D721Med (cell line): ENCODE data around the gene CAB39.

Source experiments
- DNase-seq: peaks from one replicate; pipeline ENCODE4 v3.0.0; 2011; ENCODE audit warnings: low spot score; ENCODE audit not compliant: insufficient read length
- FAIRE-seq: peaks from 2 replicates; lab custom pipeline; 2011; peaks lifted over from hg19 to GRCh38; lab: Jason Lieb, UNC
- TF ChIP-seq, protein P1 (sequence below): IDR thresholded peaks from 2 replicates; pipeline ENCODE4 v1.5.1; 2012; ENCODE audit warnings: mild to moderate bottlenecking, control low read depth; ENCODE audit not compliant: insufficient read depth; ENCODE audit errors: missing control alignments

CAB39 gene

GRCh38 chr2:230798769-230799399 lies 86.2 kb downstream of the CAB39 start:
- TF ChIP-seq, protein P1, sequence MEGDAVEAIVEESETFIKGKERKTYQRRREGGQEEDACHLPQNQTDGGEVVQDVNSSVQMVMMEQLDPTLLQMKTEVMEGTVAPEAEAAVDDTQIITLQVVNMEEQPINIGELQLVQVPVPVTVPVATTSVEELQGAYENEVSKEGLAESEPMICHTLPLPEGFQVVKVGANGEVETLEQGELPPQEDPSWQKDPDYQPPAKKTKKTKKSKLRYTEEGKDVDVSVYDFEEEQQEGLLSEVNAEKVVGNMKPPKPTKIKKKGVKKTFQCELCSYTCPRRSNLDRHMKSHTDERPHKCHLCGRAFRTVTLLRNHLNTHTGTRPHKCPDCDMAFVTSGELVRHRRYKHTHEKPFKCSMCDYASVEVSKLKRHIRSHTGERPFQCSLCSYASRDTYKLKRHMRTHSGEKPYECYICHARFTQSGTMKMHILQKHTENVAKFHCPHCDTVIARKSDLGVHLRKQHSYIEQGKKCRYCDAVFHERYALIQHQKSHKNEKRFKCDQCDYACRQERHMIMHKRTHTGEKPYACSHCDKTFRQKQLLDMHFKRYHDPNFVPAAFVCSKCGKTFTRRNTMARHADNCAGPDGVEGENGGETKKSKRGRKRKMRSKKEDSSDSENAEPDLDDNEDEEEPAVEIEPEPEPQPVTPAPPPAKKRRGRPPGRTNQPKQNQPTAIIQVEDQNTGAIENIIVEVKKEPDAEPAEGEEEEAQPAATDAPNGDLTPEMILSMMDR = peak; percentile 62
- FAIRE-seq = peak; percentile 41
- no peak for DNase-seq

GRCh38 chr2:230805353-230806017 lies 92.8 kb downstream of the CAB39 start:
- DNase-seq (no peak), FAIRE-seq (no peak)
- TF ChIP-seq, protein P1 = no peak

DNA sequence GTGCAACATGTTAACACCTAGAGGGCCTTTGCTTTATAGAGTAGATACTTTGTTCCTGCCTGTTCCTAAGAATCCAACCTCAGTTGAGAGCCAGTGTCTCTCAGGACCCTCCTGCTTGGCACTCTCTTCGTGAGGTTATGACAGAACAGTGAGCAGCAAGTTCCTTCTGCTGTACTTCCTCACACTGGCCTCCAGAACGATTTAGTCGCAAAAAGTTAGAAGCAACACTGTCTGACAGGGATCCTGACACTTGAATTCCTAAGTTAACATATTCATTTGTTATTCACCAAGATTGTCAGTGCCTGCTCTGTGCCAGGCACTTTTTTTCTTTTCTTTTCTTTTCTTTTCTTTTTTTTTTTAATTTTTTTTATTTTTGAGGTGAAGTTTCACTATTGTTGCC lies 95.1 kb downstream of the CAB39 start:
- DNase-seq (no peak), FAIRE-seq (no peak)
- TF ChIP-seq, protein P1 = no peak

- FAIRE-seq (no peak), DNase-seq (no peak)
- TF ChIP-seq, protein P1 = no peak
Observed at GRCh38 chr2:230809015-230809414, 96.4 kb downstream of the CAB39 start.

- FAIRE-seq (no peak), DNase-seq (no peak)
- TF ChIP-seq, protein P1 = no peak
Observed at GRCh38 chr2:230809677-230810251, 97.1 kb downstream of the CAB39 start.

- DNase-seq = no peak
- TF ChIP-seq, protein P1 = no peak
- FAIRE-seq = no peak
Observed at GRCh38 chr2:230811508-230811907, 98.9 kb downstream of the CAB39 start.

GRCh38 chr2:230812033-230812432 lies 99.4 kb downstream of the CAB39 start:
- TF ChIP-seq, protein P1 = no peak
- DNase-seq (no peak), FAIRE-seq (no peak)
